Mucosa of descending colon (tissue), 3 donors: Measurements from ENCODE around the gene ABHD13. TPM values are rescaled to one million over a fixed set of nuclear protein-coding genes. Genes with fewer than 3 reads are reported as not detected.

Experiments used
- ATAC-seq: fragments of 200-7000 bp; cut with Tn5 transposase; one replicate; pipeline ENCODE4 v1.9.1; 2020; ENCODE audit warnings: mild to moderate bottlenecking, moderate library complexity
- DNase-seq, 3 donors: peaks; one replicate each; pipeline ENCODE4 v3.0.0-alpha.2; 2020
- H3K36me3 ChIP-seq: fragments of 200-600 bp; one replicate; pipeline ENCODE4 v1.8.0; 2021; ENCODE audit warnings: low read depth, mild to moderate bottlenecking
- H3K4me1 ChIP-seq: fragments of 200-600 bp; one replicate; pipeline ENCODE4 v1.8.0; 2021; ENCODE audit warnings: low read depth, mild to moderate bottlenecking
- H3K4me3 ChIP-seq: fragments of 200-600 bp; one replicate; pipeline ENCODE4 v1.8.0; 2021; ENCODE audit warnings: mild to moderate bottlenecking
- H3K9me3 ChIP-seq: fragments of 200-600 bp; one replicate; pipeline ENCODE4 v1.8.0; 2021; ENCODE audit warnings: mild to moderate bottlenecking
- intact Hi-C, 2 donors: fragments of 100-400 bp; cut with DNase I in 1 of 2; cut with micrococcal nuclease in 1 of 2; formaldehyde crosslinking; loops; one replicate each; pipeline versions ENCODE4 v1.11.0 to v1.11.1; 2022; cut with DNase I, micrococcal nuclease
- total RNA-seq, 3 donors: library from RNA; stranded (reverse); fragmentation: NEBNext Ultra II Directional in 2 of 3; extraction: Animal tissue kit (Norgen Biotek cat#: 25700) in 2 of 3; gene quantifications; one replicate each; pipeline versions ENCODE4 v1.2.1 to v1.2.4, GENCODE V29; 2021 to 2023
- TF ChIP-seq, protein P1 (sequence below): fragments of 200-600 bp; IDR thresholded peaks from one replicate; pipeline ENCODE4 v1.8.0; 2022; ENCODE audit warnings: antibody characterized with exemption, mild to moderate bottlenecking
- donor health status: DM: no; HTN: no; CAD: no; lungs with moderate emphysema.
- donor health status: DM: no; HTN: no; CAD: no.
- donor health status: DM: no; HTN: yes; CAD: no.

ABHD13 gene
- total RNA-seq, 3 donors from 2014 or later = 8.4 to 10.3 (median 9.4) TPM

- no peak for ATAC-seq
- TF ChIP-seq, protein P1, sequence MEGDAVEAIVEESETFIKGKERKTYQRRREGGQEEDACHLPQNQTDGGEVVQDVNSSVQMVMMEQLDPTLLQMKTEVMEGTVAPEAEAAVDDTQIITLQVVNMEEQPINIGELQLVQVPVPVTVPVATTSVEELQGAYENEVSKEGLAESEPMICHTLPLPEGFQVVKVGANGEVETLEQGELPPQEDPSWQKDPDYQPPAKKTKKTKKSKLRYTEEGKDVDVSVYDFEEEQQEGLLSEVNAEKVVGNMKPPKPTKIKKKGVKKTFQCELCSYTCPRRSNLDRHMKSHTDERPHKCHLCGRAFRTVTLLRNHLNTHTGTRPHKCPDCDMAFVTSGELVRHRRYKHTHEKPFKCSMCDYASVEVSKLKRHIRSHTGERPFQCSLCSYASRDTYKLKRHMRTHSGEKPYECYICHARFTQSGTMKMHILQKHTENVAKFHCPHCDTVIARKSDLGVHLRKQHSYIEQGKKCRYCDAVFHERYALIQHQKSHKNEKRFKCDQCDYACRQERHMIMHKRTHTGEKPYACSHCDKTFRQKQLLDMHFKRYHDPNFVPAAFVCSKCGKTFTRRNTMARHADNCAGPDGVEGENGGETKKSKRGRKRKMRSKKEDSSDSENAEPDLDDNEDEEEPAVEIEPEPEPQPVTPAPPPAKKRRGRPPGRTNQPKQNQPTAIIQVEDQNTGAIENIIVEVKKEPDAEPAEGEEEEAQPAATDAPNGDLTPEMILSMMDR = no peak
These were observed 22.3 kb upstream of the ABHD13 start for GRCh38 chr13:108195861-108196260.

DNA sequence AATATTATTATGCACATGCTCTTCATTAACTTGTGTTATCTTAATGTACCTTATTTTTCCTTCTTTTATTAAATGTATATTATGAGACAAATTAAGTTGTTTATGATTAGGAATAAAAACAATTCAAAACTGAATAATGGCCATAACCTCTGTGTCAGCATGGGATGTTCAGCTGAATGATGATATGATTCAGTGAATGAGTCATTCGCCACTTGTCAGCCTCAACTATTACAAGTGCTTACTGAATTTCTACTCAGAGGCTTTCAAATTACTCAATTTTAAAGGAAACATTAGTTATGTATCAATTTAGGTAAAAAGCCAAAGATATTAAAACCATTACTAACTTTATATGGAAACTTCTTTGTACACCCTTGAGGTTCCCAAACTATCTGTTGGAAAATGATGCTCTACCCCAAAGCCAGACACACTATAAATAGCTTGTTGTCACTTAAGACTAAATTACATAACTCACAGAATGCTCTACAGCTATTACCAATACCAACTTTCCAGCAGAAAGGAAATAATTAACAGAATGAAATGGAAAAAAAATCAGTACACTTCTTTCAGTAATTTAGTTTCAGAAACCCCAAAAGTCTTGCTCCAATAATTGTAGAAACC, 17.3 kb upstream of the ABHD13 start:
- intact Hi-C loops = no loop called here
- ATAC-seq (no peak), DNase-seq (no peak)
- TF ChIP-seq, protein P1 = no peak
- Histone ChIP-seq H3K4me3 (no peak overlapping the region), H3K4me1 (no peaks in the 10 kb centered on the region), H3K36me3 (no peaks in the 10 kb centered on the region), H3K9me3 (peaks cover under 1% of the 10 kb centered on the region)

More at GRCh38 chr13:108195861-108196260, 22.3 kb upstream of the ABHD13 start:
- no peak for DNase-seq
- Histone ChIP-seq H3K4me3 (no peak overlapping the region), H3K4me1 (no peaks in the 10 kb centered on the region), H3K9me3 (peaks cover 13% of the 10 kb centered on the region), H3K36me3 (no peaks in the 10 kb centered on the region)
- intact Hi-C loops = no loop called here

DNA sequence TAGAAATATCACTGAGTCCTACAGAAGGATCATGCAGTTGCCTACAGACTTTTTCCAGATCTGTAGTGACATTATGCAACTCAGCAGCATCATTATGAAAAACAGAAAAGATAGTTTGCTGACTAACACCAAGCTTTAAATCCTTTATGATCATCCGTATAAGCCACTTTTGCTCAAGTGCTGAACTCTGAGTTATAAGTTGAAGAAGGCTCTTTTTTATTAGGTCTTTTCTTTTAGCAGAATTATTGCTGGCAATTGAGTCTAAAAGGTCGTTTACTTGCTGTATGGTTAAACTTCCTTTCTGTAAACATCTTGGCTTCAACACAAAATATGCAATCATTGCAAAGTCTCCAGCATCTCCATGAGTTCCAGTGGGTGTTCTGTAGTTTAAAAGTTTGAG, 7.6 kb upstream of the ABHD13 start:
- ATAC-seq (no peak), DNase-seq (no peak)
- TF ChIP-seq, protein P1 = no peak
- H3K4me3 ChIP-seq = no peak overlapping the region
- intact Hi-C loops = no loop called here
- no peaks in the 10 kb centered on the region for H3K36me3 ChIP-seq
- H3K4me1 ChIP-seq = peaks cover 2% of the 10 kb centered on the region
- no peaks in the 10 kb centered on the region for H3K9me3 ChIP-seq

DNA sequence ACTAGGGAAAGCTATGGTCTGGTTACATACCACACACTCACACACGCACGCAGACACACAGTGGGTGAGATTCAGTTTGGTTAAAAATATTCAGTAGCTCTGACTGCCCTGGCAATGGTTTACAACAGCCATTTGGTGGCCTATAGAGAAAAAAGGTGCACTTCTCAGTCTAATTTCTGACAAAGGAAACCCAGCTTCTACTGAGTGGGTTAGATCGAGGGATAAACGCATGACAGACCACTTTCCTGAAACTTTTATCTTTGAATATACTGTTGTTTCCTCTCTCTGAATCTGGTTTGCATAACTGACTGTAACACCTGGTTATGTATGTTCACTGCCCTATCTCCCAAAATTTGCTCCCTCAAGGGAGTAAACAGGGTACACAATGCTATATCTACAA, 5.3 kb upstream of the ABHD13 start:
- peaks cover 20% of the 10 kb centered on the region for H3K4me1 ChIP-seq
- intact Hi-C loops = no loop called here
- no peaks in the 10 kb centered on the region for H3K9me3 ChIP-seq
- H3K36me3 ChIP-seq = no peaks in the 10 kb centered on the region
- DNase-seq = no peak
- TF ChIP-seq, protein P1 = no peak
- ATAC-seq = no peak
- H3K4me3 ChIP-seq = no peak overlapping the region

- ATAC-seq = no peak
- intact Hi-C loops = no loop called here
- TF ChIP-seq, protein P1 = no peak
- no peaks in the 10 kb centered on the region for H3K36me3 ChIP-seq
- no peaks in the 10 kb centered on the region for H3K9me3 ChIP-seq
- no peak overlapping the region for H3K4me3 ChIP-seq
- peaks cover 20% of the 10 kb centered on the region for H3K4me1 ChIP-seq
- no peak for DNase-seq
These were observed 4.2 kb upstream of the ABHD13 start for GRCh38 chr13:108213946-108214345.
